ENCODE data around the gene RBM17. TPM values are rescaled to one million over a fixed set of nuclear protein-coding genes. Genes with fewer than 3 reads are reported as not detected.
A peak's percentile ranks its signal among the peaks of the same experiment; 100 is the strongest.
"Not testable (repeated sequence)": the region's sequence is repeated elsewhere in the genome, so short reads cannot be mapped to it uniquely, and the experiment has no call there.

The RBM17 gene, protein sequence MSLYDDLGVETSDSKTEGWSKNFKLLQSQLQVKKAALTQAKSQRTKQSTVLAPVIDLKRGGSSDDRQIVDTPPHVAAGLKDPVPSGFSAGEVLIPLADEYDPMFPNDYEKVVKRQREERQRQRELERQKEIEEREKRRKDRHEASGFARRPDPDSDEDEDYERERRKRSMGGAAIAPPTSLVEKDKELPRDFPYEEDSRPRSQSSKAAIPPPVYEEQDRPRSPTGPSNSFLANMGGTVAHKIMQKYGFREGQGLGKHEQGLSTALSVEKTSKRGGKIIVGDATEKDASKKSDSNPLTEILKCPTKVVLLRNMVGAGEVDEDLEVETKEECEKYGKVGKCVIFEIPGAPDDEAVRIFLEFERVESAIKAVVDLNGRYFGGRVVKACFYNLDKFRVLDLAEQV
- 28.9 and 31.7 TPM in 2 replicates for polyA plus RNA-seq (2011; rRNA removed)
- polyA minus RNA-seq (2011; rRNA and poly(A)+ RNA removed), result 11.7 and 13.1 TPM in 2 replicates

DNA sequence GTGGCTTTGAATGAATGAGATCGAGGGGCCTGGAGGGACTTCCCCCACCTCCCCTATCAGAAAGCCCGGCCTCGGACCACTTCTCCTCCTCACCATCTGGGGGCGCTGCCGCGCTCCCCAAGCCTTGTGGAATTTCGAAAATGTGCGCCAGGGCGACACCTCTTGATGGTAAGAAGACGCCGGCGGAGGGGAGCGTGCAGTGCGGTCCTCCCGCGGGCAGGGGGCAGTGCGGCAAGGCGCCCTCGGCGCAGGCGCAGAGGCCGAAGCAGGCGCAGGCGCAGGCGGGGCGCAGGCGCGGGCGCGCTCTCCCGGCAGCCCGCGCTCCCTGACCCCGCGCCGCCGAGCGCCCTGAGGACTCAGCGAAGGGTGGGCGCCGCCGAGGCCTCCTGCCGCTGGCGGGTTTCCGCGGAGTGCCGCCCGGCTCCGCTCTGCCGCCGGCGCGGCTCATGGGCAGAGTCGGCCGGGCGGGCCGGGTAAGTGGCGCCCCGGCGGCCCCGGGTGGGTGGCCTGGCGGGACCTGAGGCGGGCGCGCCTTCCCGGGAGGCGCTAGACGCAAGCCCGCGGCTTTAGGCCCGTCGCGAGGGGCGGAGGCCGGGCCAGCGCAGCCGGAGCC lies at the start of gene RBM17:
TSS of gene RBM17 (plus strand) at position 314 of the 613 bp plus-strand sequence. CDS start 8,032 bp downstream, outside the sequence.
- H3K27me3 ChIP-seq (ENCODE audit: control insufficient read depth, insufficient read depth, low read length), result 0 out of 2 replicates have a peak, but pooled peaks cover 4% of the 10 kb centered on the region
- TF ChIP-seq, protein P1, sequence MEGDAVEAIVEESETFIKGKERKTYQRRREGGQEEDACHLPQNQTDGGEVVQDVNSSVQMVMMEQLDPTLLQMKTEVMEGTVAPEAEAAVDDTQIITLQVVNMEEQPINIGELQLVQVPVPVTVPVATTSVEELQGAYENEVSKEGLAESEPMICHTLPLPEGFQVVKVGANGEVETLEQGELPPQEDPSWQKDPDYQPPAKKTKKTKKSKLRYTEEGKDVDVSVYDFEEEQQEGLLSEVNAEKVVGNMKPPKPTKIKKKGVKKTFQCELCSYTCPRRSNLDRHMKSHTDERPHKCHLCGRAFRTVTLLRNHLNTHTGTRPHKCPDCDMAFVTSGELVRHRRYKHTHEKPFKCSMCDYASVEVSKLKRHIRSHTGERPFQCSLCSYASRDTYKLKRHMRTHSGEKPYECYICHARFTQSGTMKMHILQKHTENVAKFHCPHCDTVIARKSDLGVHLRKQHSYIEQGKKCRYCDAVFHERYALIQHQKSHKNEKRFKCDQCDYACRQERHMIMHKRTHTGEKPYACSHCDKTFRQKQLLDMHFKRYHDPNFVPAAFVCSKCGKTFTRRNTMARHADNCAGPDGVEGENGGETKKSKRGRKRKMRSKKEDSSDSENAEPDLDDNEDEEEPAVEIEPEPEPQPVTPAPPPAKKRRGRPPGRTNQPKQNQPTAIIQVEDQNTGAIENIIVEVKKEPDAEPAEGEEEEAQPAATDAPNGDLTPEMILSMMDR (IDR thresholded peaks at IDR 0.05; ENCODE audit: insufficient read depth, low read depth, low read length), result peak; percentile 100
- H3K36me3 ChIP-seq (ENCODE audit: control insufficient read depth, insufficient read depth, low read length), result no peaks in the 10 kb centered on the region
- ChIA-PET POLR2A (no interaction called here), CTCF (interaction anchor here (1.5 to 4.6 kb wide), 5 partner anchors 10 to 313 kb away, joined by 3 to 32 read pairs (median 14); partner anchors contain the start of gene PFKFB3)
- H3K4me3 ChIP-seq (ENCODE audit: low read depth, low read length), result peak within 1 kb of the TSS; percentile 92
- peak; percentile 75 for DNase-seq (ENCODE audit: low read depth)

DNA sequence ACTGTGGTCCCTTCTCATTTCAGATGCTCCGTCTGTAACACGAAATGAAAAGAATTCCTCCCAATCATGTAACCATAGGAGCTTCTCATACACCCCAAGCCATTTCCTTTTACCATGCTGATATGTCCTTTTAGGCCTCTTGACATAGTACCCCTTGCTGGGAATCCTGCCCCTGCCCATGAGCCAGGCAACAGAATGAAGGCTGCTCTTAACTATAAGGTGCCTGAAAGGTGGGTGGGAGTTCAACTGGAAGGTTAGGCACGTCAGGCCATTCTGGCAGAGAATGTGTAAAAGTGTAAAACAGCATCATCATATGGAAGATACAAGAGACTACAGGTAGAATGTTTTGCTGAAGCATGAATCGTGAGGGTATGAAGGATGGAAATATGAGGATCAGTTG lies 49.1 kb upstream of the RBM17 start:
- Histone ChIP-seq H3K36me3 (ENCODE audit: control insufficient read depth, insufficient read depth, low read length) (no peaks in the 10 kb centered on the region), H3K4me3 (ENCODE audit: low read depth, low read length) (no peak overlapping the region), H3K27me3 (ENCODE audit: control insufficient read depth, insufficient read depth, low read length) (no peaks in the 10 kb centered on the region; the same call in 1 of the 2 replicates)
- no peak for DNase-seq (ENCODE audit: low read depth)
- POLR2A ChIA-PET, result no interaction called here
- CTCF ChIA-PET, result no interaction called here
- TF ChIP-seq, protein P1 (IDR thresholded peaks at IDR 0.05; ENCODE audit: insufficient read depth, low read depth, low read length), result no peak

DNA sequence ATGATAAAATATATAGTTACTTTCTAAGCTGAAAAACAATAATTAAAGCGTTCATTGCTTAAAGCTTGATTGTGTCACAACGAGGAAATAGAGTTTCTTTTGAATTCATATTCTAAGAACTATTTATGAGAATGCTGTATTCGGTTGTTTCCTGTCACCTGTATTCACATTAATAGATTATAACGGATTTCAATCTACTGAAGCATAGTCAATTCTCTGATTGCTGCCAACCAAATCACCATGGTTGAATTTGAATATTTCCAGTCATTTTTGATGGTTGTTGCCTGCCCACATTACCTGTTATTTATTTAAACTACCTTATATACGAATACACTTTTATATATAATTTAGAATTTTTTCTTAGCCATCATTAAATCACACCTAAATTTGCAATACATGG lies 48.6 kb upstream of the RBM17 start:
- TF ChIP-seq, protein P1 (IDR thresholded peaks at IDR 0.05; ENCODE audit: insufficient read depth, low read depth, low read length), result no peak

DNA sequence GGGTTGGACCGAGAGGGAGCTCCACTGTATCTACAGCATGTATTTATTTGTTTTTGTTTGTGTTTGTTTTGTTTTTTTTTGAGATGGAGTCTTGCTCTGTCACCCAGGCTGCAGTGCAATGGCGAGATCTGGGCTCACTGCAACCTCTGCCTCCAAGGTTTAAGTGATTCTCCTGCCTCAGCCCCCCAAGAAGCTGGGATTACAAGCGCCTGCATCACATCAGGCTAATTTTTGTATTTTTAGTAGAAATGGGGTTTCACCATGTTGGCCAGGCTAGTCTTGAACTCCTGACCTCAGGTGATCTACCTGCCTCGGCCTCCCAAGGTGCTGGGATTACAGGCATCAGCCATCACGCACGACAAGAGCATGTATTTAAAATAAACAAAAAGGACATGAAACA lies 45.5 kb upstream of the RBM17 start:
- H3K36me3 ChIP-seq (ENCODE audit: control insufficient read depth, insufficient read depth, low read length); H3K4me3 ChIP-seq (ENCODE audit: low read depth, low read length); DNase-seq (ENCODE audit: low read depth); CTCF ChIA-PET; POLR2A ChIA-PET; H3K27me3 ChIP-seq (ENCODE audit: control insufficient read depth, insufficient read depth, low read length): not testable (repeated sequence)

More for the DNA sequence above, 48.6 kb upstream of the RBM17 start:
- no peak for DNase-seq (ENCODE audit: low read depth)
- ChIA-PET CTCF (no interaction called here), POLR2A (no interaction called here)
- no peaks in the 10 kb centered on the region; the same call in 1 of the 2 replicates for H3K27me3 ChIP-seq (ENCODE audit: control insufficient read depth, insufficient read depth, low read length)
- H3K4me3 ChIP-seq (ENCODE audit: low read depth, low read length), result no peak overlapping the region
- H3K36me3 ChIP-seq (ENCODE audit: control insufficient read depth, insufficient read depth, low read length), result no peaks in the 10 kb centered on the region

DNA sequence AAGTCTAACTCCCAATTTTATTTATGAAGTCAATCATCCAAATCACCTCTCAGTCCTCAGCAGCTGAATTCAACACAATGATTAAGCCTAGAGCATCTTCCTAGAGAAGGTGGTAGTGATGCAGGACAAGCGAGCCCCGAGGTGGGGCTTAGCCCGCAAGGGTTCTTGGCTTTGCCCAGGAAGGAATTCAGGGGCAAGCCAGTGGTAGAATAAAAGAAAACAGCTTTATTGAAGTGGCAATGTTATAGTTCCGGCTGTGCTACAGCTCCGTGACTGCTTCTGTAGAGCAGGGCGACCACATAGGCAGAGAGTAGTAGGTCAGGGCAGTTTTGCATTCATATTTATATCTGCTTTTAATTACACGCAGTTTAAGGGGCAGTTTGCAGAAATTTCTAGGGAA lies 44.8 kb upstream of the RBM17 start:
- ChIA-PET POLR2A (no interaction called here), CTCF (no interaction called here)
- TF ChIP-seq, protein P1 (IDR thresholded peaks at IDR 0.05; ENCODE audit: insufficient read depth, low read depth, low read length), result no peak
- no peak for DNase-seq (ENCODE audit: low read depth)
- peaks cover 7% of the 10 kb centered on the region for H3K27me3 ChIP-seq (ENCODE audit: control insufficient read depth, insufficient read depth, low read length)
- H3K36me3 ChIP-seq (ENCODE audit: control insufficient read depth, insufficient read depth, low read length), result no peaks in the 10 kb centered on the region
- H3K4me3 ChIP-seq (ENCODE audit: low read depth, low read length), result no peak overlapping the region

Measured in BJ (cell line).